ENCODE measurements around the gene RPN2. TPM values are rescaled to one million over a fixed set of nuclear protein-coding genes. Genes with fewer than 3 reads are reported as not detected.

Gene RPN2
- total RNA-seq, 1 donor from 2014 or later: 237 TPM

DNA sequence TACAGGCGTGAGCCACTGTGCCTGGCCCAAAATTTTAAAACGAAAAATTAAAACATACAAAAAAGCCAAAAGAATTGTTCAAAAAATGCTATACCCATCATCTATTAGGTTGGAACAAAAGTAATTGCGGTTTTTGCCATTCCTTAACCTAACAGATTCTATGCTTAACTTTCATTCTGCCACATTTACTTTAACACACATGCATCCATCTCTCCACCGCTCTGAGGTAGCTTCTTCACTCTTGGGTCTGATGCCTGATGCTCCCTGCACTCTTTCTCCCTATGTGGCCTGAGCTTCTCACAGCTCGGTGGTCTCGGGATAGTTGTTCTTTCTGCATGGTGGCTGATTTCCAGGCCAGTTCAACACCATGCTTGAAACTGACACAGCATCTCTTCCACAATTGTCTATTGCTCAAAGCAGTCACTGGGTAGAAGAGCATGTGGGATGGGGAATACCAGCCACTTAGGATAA lies 105.6 kb downstream of the RPN2 start:
- Histone ChIP-seq H3K36me3 (ENCODE audit: control insufficient read depth, insufficient read depth, low read length) (no peaks in the 10 kb centered on the region), H3K4me3 (ENCODE audit: low read depth, low read length) (no peak overlapping the region), H3K27me3 (ENCODE audit: control insufficient read depth, insufficient read depth, low read length) (no peaks in the 10 kb centered on the region)
- no peak for DNase-seq (ENCODE audit: low read depth)
- TF ChIP-seq, protein P1, sequence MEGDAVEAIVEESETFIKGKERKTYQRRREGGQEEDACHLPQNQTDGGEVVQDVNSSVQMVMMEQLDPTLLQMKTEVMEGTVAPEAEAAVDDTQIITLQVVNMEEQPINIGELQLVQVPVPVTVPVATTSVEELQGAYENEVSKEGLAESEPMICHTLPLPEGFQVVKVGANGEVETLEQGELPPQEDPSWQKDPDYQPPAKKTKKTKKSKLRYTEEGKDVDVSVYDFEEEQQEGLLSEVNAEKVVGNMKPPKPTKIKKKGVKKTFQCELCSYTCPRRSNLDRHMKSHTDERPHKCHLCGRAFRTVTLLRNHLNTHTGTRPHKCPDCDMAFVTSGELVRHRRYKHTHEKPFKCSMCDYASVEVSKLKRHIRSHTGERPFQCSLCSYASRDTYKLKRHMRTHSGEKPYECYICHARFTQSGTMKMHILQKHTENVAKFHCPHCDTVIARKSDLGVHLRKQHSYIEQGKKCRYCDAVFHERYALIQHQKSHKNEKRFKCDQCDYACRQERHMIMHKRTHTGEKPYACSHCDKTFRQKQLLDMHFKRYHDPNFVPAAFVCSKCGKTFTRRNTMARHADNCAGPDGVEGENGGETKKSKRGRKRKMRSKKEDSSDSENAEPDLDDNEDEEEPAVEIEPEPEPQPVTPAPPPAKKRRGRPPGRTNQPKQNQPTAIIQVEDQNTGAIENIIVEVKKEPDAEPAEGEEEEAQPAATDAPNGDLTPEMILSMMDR (IDR thresholded peaks at IDR 0.05; ENCODE audit: insufficient read depth, low read length, poor library complexity, severe bottlenecking): no peak

DNA sequence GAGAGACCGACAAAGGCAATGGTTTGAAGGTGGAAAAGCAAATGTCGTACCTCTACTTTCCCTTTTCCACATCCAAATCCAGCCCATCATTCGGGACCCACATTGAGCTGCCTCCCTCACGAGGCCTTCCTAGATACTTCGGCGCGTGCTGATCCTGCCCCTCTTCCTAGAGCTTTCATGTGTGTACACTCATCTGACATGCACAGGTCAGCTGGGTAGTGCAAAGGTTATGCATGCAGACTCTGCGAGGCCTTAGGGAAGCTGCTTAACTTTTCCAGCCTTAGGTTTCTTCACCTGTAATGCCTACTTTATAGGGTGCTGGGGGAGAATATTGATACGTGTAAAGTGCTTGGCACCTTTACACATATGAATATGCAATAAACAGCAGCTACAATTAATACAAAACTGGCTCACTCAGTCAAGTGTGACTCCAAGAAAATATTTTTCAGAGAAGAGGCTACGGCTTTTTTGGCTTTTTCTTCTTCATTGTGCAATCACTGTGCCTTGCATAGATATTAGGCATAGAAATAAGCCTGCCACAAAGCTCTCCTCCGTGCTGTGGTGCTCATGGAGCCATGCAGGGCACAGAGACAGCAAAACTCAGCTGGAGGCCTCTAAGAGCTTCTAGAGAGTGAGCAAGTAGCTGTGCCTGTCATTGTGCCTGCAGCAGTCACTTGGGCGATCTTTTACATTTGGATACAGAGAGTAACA lies 106.7 kb downstream of the RPN2 start:
- no peak for DNase-seq (ENCODE audit: low read depth)
- H3K36me3 ChIP-seq (ENCODE audit: control insufficient read depth, insufficient read depth, low read length): no peaks in the 10 kb centered on the region
- no peaks in the 10 kb centered on the region for H3K27me3 ChIP-seq (ENCODE audit: control insufficient read depth, insufficient read depth, low read length)
- H3K4me3 ChIP-seq (ENCODE audit: low read depth, low read length): no peak overlapping the region
- TF ChIP-seq, protein P1 (IDR thresholded peaks at IDR 0.05; ENCODE audit: insufficient read depth, low read length, poor library complexity, severe bottlenecking): no peak

DNA sequence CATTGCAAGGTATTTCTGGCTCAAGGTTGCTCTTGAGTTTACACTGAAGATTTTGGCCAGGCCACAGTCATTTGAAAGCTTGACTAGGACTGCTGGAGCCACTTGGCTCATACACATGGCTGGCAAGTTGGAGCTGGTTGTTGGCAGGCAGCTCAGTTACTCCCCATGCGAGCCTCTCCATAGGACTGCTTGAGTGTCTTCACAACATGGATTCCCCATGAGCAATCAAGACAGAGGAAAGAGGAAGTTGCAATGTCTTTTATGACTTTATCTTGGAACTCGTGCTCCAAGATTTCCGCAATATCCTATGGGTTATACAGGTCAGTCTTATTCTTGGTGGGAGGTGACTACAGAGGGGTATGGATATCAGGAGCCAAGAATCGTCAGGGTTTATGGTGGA lies 109.0 kb downstream of the RPN2 start:
- TF ChIP-seq, protein P1 (IDR thresholded peaks at IDR 0.05; ENCODE audit: insufficient read depth, low read length, poor library complexity, severe bottlenecking): no peak
- no peak for DNase-seq (ENCODE audit: low read depth)
- Histone ChIP-seq H3K27me3 (ENCODE audit: control insufficient read depth, insufficient read depth, low read length) (no peaks in the 10 kb centered on the region), H3K4me3 (ENCODE audit: low read depth, low read length) (no peak overlapping the region), H3K36me3 (ENCODE audit: control insufficient read depth, insufficient read depth, low read length) (no peaks in the 10 kb centered on the region)

DNA sequence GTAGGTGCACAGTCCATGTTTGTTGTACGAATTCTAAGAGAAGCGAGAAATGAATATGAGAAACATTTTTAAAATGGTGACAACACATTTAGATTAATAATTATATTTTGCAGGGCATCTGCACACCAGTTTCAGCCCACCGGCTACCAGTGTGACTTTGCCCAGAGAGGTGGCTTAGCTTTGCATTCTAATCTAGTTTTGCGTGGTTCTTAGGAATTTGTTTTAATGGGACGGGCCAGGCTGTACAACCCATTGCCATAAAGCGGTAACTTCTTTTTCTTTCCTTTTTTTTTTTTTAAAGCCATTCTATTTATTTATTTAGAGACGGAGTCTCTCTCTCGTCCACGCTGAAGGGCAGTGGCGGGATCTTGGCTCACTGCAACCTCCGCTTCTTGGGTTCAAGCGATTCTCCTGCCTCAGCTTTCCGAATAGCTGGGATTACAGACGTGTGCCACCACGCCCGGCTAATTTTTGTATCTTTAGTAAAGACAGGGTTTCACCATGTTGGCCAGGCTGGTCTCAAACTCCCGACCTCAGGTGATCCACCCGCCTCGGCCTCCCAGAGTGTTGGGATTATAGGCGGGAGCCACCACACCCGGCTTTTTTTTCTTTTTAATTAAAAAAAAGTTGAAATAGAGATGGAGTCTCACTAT lies 111.2 kb downstream of the RPN2 start:
- TF ChIP-seq, protein P1 (IDR thresholded peaks at IDR 0.05; ENCODE audit: insufficient read depth, low read length, poor library complexity, severe bottlenecking): no peak
- DNase-seq (ENCODE audit: low read depth): no peak
- H3K36me3 ChIP-seq (ENCODE audit: control insufficient read depth, insufficient read depth, low read length): no peaks in the 10 kb centered on the region
- no peaks in the 10 kb centered on the region for H3K27me3 ChIP-seq (ENCODE audit: control insufficient read depth, insufficient read depth, low read length)
- peak overlapping the region; percentile 98 for H3K4me3 ChIP-seq (ENCODE audit: low read depth, low read length)

Other genes starting within 250 kb of the RPN2 start
- 16.9 and 21.2 TPM in 2 replicates for gene SAMHD1, start 227.6 kb upstream of the RPN2 start, total RNA-seq
- gene RBL1, start 83.3 kb upstream of the RPN2 start, total RNA-seq: 5.6 and 8.7 TPM in 2 replicates
- gene MROH8, start 218 bp downstream of the RPN2 start, total RNA-seq: 0.13 and 1.4 TPM in 2 replicates
- gene GHRH, start 82.5 kb downstream of the RPN2 start, total RNA-seq: not detected in 2 replicates
- 39.2 and 56.8 TPM in 2 replicates for gene MANBAL, start 110.3 kb downstream of the RPN2 start, total RNA-seq
- 49.7 and 60.5 TPM in 2 replicates for gene SRC, start 166.8 kb downstream of the RPN2 start, total RNA-seq

Measured in kidney epithelial cell (primary cell).